LNCaP clone FGC (cell line): ENCODE measurements around the gene ETV2.
"Not testable (repeated sequence)": the region's sequence is repeated elsewhere in the genome, so short reads cannot be mapped to it uniquely, and the experiment has no call there.

Source experiments
- DNase-seq: peaks from one replicate; pipeline ENCODE4 v3.0.0-alpha.2; 2011; ENCODE audit warnings: low read depth
- H3K4me3 ChIP-seq: 2 replicates; pipeline ENCODE4 v1.5.1; 2011; ENCODE audit warnings: mild to moderate bottlenecking, low read depth, low read length, control low read depth
- TF ChIP-seq, protein P1 (sequence below): IDR thresholded peaks from 2 replicates; pipeline ENCODE4 v1.5.1; 2012; ENCODE audit warnings: mild to moderate bottlenecking; ENCODE audit not compliant: control insufficient read depth, insufficient read depth; ENCODE audit errors: extremely low read depth

ETV2 gene

DNA sequence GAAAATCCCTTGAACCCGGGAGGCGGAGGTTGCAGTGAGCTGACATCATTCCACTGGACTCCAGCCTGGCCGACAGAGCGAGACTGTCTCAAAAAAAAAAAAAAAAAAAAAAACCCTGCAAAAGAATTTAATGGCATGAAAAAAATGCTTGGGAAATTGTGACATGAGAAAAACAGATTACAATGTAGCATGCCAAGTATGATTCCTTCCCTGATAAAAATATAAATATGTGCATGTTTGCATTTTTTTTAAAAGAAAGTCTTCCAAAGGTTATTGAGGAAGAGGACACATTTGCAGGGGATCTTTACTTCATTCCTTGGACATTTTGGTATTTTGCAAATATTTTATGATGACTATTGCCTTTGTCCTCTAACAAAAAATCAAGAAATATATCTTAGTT is 48.3 kb downstream of the ETV2 start:
- H3K4me3 ChIP-seq, result no peak overlapping the region
- TF ChIP-seq, protein P1, sequence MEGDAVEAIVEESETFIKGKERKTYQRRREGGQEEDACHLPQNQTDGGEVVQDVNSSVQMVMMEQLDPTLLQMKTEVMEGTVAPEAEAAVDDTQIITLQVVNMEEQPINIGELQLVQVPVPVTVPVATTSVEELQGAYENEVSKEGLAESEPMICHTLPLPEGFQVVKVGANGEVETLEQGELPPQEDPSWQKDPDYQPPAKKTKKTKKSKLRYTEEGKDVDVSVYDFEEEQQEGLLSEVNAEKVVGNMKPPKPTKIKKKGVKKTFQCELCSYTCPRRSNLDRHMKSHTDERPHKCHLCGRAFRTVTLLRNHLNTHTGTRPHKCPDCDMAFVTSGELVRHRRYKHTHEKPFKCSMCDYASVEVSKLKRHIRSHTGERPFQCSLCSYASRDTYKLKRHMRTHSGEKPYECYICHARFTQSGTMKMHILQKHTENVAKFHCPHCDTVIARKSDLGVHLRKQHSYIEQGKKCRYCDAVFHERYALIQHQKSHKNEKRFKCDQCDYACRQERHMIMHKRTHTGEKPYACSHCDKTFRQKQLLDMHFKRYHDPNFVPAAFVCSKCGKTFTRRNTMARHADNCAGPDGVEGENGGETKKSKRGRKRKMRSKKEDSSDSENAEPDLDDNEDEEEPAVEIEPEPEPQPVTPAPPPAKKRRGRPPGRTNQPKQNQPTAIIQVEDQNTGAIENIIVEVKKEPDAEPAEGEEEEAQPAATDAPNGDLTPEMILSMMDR, result no peak
- DNase-seq, result no peak

DNA sequence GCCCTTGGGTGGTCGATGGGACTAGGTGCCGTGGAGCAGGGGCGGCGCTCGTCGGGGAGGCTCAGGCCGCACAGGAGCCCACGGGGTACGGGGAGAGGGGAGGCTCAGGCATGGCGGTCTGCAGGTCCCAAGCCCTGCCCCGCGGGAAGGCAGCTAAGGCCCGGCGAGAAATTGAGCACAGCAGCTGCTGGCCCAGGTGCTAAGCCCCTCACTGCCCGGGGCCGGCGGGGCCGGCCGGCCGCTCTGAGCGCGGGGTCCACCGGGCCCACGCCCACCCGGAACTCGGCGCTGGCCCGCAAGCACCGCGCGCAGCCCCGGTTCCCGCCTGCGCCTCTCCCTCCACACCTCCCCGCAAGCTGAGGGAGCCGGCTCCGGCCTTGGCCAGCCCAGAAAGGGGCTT is 49.6 kb downstream of the ETV2 start:
- DNase-seq, H3K4me3 ChIP-seq: not testable (repeated sequence)

DNA sequence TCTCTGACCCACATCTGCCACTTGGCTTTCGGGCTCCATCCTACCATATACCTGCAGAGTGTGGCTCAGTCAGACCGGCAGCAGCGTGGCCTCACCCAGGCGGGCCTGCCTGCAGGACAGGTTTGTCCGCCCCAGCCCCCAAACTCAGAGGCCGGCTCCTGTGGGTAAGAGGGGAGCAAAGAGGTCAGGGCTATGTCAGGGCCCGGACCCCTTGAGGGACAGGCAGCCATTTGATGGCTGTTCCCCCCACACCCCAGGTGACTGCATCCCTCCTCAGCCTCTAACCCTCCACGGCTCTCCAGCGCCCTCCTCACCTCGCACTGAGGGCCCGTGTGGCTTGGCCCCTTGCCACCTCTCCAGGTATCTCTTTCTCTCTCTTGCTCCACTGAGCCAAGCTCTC is 50.5 kb downstream of the ETV2 start:
- TF ChIP-seq, protein P1, result no peak
- H3K4me3 ChIP-seq, result no peak overlapping the region
- no peak for DNase-seq

DNA sequence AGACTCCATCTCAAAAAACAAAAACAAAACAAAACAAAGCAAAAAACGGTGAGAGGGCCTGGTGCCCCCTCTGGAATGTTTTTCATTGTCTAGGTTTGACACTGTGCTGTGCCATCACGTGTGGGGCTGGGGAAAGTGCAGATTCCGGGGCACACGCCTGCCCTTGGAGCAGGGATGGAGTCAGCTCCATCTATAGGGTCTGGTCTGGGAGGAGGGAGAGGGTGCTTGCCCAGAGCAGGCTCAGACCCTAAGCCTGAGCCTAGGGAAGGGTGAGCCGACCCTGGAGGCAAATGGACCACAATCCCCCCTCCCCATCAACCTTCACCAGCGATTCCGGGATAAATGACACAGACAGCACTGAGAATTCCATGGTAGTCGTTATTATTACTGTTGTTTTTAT is 51.9 kb downstream of the ETV2 start:
- DNase-seq, result no peak
- TF ChIP-seq, protein P1, result no peak
- no peak overlapping the region for H3K4me3 ChIP-seq

DNA sequence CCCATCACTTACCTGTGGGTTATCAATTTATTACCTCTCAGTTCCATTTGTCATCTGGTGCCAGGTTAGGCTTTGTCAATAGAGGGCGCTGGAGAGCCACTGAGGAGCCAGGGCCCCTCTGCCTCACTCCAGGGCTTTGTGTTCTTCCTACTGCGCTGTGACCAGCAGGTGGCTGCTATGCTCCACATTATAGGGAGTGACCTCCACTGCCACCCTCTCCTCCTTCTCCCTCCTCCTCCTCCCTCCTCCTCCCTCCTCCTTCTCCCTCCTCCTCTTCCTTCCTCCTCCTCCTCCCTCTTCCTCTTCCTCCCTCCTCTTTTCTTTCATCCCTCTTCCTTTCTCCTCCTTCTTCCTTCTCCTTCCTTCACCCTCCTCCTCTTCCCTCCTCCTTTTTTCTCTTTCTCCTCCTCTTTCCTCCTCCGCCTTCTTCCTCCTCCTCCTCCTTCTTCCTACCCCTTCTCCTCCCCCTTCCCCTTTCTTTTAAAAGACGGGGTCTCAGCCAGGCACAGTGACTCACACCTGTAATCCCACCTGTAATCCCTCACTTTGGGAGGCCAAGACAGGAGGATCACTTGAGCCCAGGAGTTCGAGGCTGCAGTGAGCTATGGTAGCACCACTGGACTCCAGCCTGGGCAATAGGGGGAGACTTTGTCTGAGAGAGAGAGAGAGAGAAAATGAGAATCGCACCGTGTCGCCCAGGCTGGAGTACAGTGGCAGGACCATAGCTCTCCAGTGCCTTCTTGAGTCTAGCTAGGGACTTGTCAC is 52.5 kb downstream of the ETV2 start:
- peak; percentile 68 for DNase-seq
- no peak overlapping the region for H3K4me3 ChIP-seq
- TF ChIP-seq, protein P1, result peak; percentile 99
